SK-N-MC (cell line): Measurements from ENCODE around the gene ELOVL6.
A peak's percentile ranks its signal among the peaks of the same experiment; 100 is the strongest.

ENCODE experiments used
- DNase-seq: peaks from one replicate; pipeline ENCODE4 v3.0.0-alpha.2; 2011; ENCODE audit warnings: low read depth, low spot score
- H3K27ac ChIP-seq: fragments of 200-600 bp; sonication (generic); 2 replicates; pipeline ENCODE4 v1.5.1; 2016; ENCODE audit warnings: mixed run types
- H3K36me3 ChIP-seq: fragments of 200-600 bp; sonication (generic); 2 replicates; pipeline ENCODE4 v1.6.1; 2017; ENCODE audit warnings: antibody characterized with exemption, low read length, mixed read lengths; ENCODE audit not compliant: insufficient read depth
- H3K4me3 ChIP-seq: fragments of 200-600 bp; sonication (generic); 2 replicates; pipeline ENCODE4 v1.5.1; 2016
- H3K9ac ChIP-seq: fragments of 200-600 bp; sonication (generic); 2 replicates; pipeline ENCODE4 v1.8.0; 2017; ENCODE audit warnings: mixed run types, mixed read lengths; ENCODE audit not compliant: insufficient read length
- H3K9me3 ChIP-seq: fragments of 200-600 bp; sonication (generic); 2 replicates; pipeline ENCODE4 v1.6.1; 2017; ENCODE audit warnings: low read depth, mild to moderate bottlenecking, antibody characterized with exemption, low read length, moderate library complexity, mixed read lengths
- EZH2 ChIP-seq: fragments of 200-600 bp; sonication (generic); IDR thresholded peaks from one replicate; pipeline ENCODE4 v1.6.1; 2017; ENCODE audit warnings: antibody characterized with exemption
- FOXP2 ChIP-seq: optimal IDR thresholded peaks from 2 replicates; pipeline ENCODE3; 2011; ENCODE audit warnings: mild to moderate bottlenecking, moderate library complexity; ENCODE audit not compliant: insufficient read depth; ENCODE audit errors: extremely low read length, control extremely low read depth
- POLR2AphosphoS5 ChIP-seq: IDR thresholded peaks from 2 replicates; pipeline ENCODE4 v1.6.1; 2012; ENCODE audit warnings: mild to moderate bottlenecking, low read depth, low read length, borderline replicate concordance

ELOVL6 gene

GRCh38 chr4:110104661-110105060, 93.8 kb downstream of the ELOVL6 start:
- H3K4me3 ChIP-seq, result no peak overlapping the region
- no peak overlapping the region for H3K9ac ChIP-seq
- DNase-seq, result no peak
- H3K36me3 ChIP-seq, result no peaks in the 10 kb centered on the region
- no peak for TF ChIP-seq EZH2
- no peak for TF ChIP-seq POLR2AphosphoS5
- no peak for TF ChIP-seq FOXP2
- no peaks in the 10 kb centered on the region for H3K9me3 ChIP-seq
- H3K27ac ChIP-seq, result no peak overlapping the region

GRCh38 chr4:110099638-110100037, 98.8 kb downstream of the ELOVL6 start:
- DNase-seq, result no peak
- H3K27ac ChIP-seq, result no peak overlapping the region
- no peak overlapping the region for H3K4me3 ChIP-seq
- TF ChIP-seq FOXP2 (no peak), POLR2AphosphoS5 (no peak), EZH2 (no peak)
- no peak overlapping the region for H3K9ac ChIP-seq
- H3K9me3 ChIP-seq, result no peaks in the 10 kb centered on the region
- no peaks in the 10 kb centered on the region for H3K36me3 ChIP-seq

- Histone ChIP-seq H3K9me3 (no peaks in the 10 kb centered on the region), H3K27ac (no peak overlapping the region), H3K36me3 (no peaks in the 10 kb centered on the region), H3K4me3 (no peak overlapping the region), H3K9ac (no peak overlapping the region)
- no peak for TF ChIP-seq FOXP2
- DNase-seq, result no peak
Measured at GRCh38 chr4:110096405-110096804, 102.0 kb downstream of the ELOVL6 start.

DNA sequence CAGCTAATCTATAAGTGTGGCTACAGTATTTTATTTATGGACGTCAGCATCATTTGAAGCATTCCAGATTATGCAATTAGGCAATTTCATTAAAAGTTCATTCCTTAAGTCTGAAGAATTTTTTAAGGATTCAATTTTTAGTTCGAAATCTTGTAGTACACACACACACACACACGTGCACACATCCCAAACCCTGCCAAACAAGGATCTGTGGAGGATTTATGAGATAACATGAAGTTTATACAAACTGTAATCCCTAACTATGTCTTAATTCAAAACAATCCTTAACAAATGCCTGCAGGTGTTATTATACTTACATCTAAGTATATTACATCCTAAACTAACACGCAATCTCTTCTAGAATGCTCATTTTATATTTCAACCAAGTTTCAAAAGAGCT, 105.8 kb downstream of the ELOVL6 start:
- Histone ChIP-seq H3K4me3 (no peak overlapping the region), H3K9ac (no peak overlapping the region), H3K36me3 (no peaks in the 10 kb centered on the region), H3K27ac (no peak overlapping the region), H3K9me3 (no peaks in the 10 kb centered on the region)
- DNase-seq, result no peak
- TF ChIP-seq POLR2AphosphoS5 (no peak), FOXP2 (no peak), EZH2 (no peak)

GRCh38 chr4:110091434-110092140, 106.8 kb downstream of the ELOVL6 start:
- DNase-seq, result no peak
- H3K36me3 ChIP-seq, result no peaks in the 10 kb centered on the region
- H3K27ac ChIP-seq, result no peak overlapping the region
- H3K9ac ChIP-seq, result no peak overlapping the region
- TF ChIP-seq POLR2AphosphoS5 (no peak), FOXP2 (no peak), EZH2 (no peak)
- H3K9me3 ChIP-seq, result no peaks in the 10 kb centered on the region
- no peak overlapping the region for H3K4me3 ChIP-seq

GRCh38 chr4:110088670-110089069, 109.7 kb downstream of the ELOVL6 start:
- TF ChIP-seq EZH2, result no peak
- TF ChIP-seq FOXP2, result no peak
- no peak for TF ChIP-seq POLR2AphosphoS5
- DNase-seq, result no peak
- no peak overlapping the region for H3K4me3 ChIP-seq
- H3K9ac ChIP-seq, result no peak overlapping the region
- H3K36me3 ChIP-seq, result no peaks in the 10 kb centered on the region
- H3K27ac ChIP-seq, result no peak overlapping the region; the same call in 1 of the 2 replicates
- no peaks in the 10 kb centered on the region for H3K9me3 ChIP-seq

DNA sequence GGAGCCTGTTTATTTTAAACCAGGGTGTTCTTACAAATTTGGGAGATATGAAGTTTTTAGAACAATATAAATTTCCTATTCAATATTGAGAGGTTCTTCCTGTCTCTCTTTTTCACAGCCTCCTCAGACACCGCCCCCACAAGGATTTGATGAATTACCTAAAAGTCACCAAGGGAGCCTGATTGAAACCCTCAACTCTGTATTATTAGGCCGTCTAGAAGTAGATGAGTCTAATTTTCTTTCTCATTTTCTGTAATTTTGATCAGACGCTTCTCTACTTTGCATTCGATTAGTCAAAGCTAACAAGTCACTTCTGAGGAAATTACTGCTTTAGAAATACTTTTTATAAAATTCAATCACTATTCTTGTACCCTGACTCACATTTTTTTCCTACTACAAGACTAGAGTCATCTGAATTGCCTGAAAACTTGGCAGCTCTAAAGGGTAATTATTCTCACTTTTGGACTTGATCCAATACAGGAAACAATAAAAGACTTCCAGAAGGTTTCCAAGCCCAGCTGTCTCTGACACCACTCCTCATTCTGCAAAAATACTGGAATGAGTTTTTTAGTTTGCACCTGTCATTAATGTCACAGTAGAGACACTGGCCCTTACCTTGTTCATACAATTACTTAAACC, 111.2 kb downstream of the ELOVL6 start:
- peak overlapping the region; percentile 48 for H3K4me3 ChIP-seq
- H3K27ac ChIP-seq, result peak overlapping the region; percentile 89
- DNase-seq, result peak; percentile 92
- no peaks in the 10 kb centered on the region for H3K9me3 ChIP-seq
- no peak overlapping the region for H3K9ac ChIP-seq
- peak; percentile 23; the same call in 1 of the 2 replicates for TF ChIP-seq POLR2AphosphoS5
- no peak for TF ChIP-seq EZH2
- TF ChIP-seq FOXP2, result no peak
- H3K36me3 ChIP-seq, result no peaks in the 10 kb centered on the region

DNA sequence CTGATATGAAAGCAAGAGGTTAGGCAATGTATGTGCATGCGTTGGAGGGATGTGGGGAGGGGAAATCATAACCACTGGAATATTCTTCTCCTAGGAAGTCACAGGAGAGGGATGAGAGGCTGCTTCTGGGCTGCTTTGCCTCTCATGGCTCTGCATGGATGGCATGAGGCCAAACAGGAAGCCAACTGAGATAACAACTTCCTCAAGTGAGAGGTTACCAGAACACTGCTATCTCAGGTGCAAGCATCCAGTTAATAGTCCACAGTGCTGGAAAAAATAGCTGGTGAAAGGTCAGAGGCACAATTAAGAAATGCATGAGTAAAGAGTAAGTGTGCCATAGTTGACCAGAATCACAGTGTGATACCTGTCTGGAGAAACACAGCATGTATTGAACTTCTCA, 113.3 kb downstream of the ELOVL6 start:
- Histone ChIP-seq H3K27ac (peak overlapping the region; percentile 70; the same call in 1 of the 2 replicates), H3K9me3 (no peaks in the 10 kb centered on the region), H3K4me3 (0 out of 2 replicates have a peak overlapping the region, but pooled peaks have one; percentile 2), H3K9ac (no peak overlapping the region), H3K36me3 (no peaks in the 10 kb centered on the region)
- DNase-seq, result peak; percentile 94
- TF ChIP-seq POLR2AphosphoS5 (peak; percentile 33; the same call in 1 of the 2 replicates), EZH2 (no peak)
